GM12865 (cell line): Measurements from ENCODE around the gene KCNC1.

Experiments used
- DNase-seq: peaks from one replicate; pipeline ENCODE4 v3.0.0; 2010; ENCODE audit warnings: low read depth
- H3K4me3 ChIP-seq: 2 replicates; pipeline ENCODE4 v1.5.1; 2011; ENCODE audit warnings: mild to moderate bottlenecking, low read depth, low read length, control low read depth
- CTCF ChIP-seq: IDR thresholded peaks from 2 replicates; pipeline ENCODE4 v1.5.1; 2011; ENCODE audit warnings: low read length, control low read depth, low read depth, inconsistent platforms; ENCODE audit not compliant: insufficient read depth; ENCODE audit errors: missing control alignments

The KCNC1 gene

GRCh38 chr11:17720796-17721171, 13.8 kb upstream of the KCNC1 start:
- no peak overlapping the region for H3K4me3 ChIP-seq
- no peak for DNase-seq
- no peak for TF ChIP-seq CTCF

GRCh38 chr11:17721242-17721999, 13.2 kb upstream of the KCNC1 start:
- H3K4me3 ChIP-seq = no peak overlapping the region
- TF ChIP-seq CTCF = no peak

GRCh38 chr11:17722000-17722643, 12.5 kb upstream of the KCNC1 start:
- TF ChIP-seq CTCF = no peak
- no peak for DNase-seq
- H3K4me3 ChIP-seq = no peak overlapping the region

More at GRCh38 chr11:17721242-17721999, 13.2 kb upstream of the KCNC1 start:
- no peak for DNase-seq

GRCh38 chr11:17724020-17724908, 10.3 kb upstream of the KCNC1 start:
- no peak for TF ChIP-seq CTCF
- no peak for DNase-seq
- no peak overlapping the region for H3K4me3 ChIP-seq

GRCh38 chr11:17725174-17725573, 9.4 kb upstream of the KCNC1 start:
- TF ChIP-seq CTCF = no peak
- no peak overlapping the region for H3K4me3 ChIP-seq
- no peak for DNase-seq

GRCh38 chr11:17730137-17730536, 4.4 kb upstream of the KCNC1 start:
- no peak for TF ChIP-seq CTCF
- DNase-seq = no peak
- H3K4me3 ChIP-seq = no peak overlapping the region
